ENCODE results near the gene LAMC1. TPM values are rescaled to one million over a fixed set of nuclear protein-coding genes. Genes with fewer than 3 reads are reported as not detected.

LAMC1 gene
- total RNA-seq, 1 donor from 2014 or later: 449 TPM

GRCh38 chr1:183094351-183094750, 71.1 kb downstream of the LAMC1 start:
- TF ChIP-seq CTCF (IDR thresholded peaks at IDR 0.05): no peak
- peak overlapping the region; percentile 73 for H3K27ac Mint-ChIP-seq (ENCODE audit: unreplicated experiment)
- peaks cover 2% of the 10 kb centered on the region for H3K36me3 Mint-ChIP-seq (ENCODE audit: low read depth)
- no peaks in the 10 kb centered on the region for H3K9me3 Mint-ChIP-seq (ENCODE audit: low read depth)
- peaks cover 52% of the 10 kb centered on the region for H3K4me1 Mint-ChIP-seq (ENCODE audit: low read depth)
- no peaks in the 10 kb centered on the region for H3K27me3 Mint-ChIP-seq (ENCODE audit: low read depth)
- DNase-seq (ENCODE audit: low spot score): no peak
- no peak overlapping the region for H3K4me3 Mint-ChIP-seq (ENCODE audit: unreplicated experiment)

- H3K27ac Mint-ChIP-seq (ENCODE audit: unreplicated experiment): peak overlapping the region; percentile 61
- no peak for TF ChIP-seq CTCF (IDR thresholded peaks at IDR 0.05)
- H3K27me3 Mint-ChIP-seq (ENCODE audit: low read depth): no peaks in the 10 kb centered on the region
- peaks cover 2% of the 10 kb centered on the region for H3K36me3 Mint-ChIP-seq (ENCODE audit: low read depth)
- no peak for DNase-seq (ENCODE audit: low spot score)
- H3K4me1 Mint-ChIP-seq (ENCODE audit: low read depth): peaks cover 36% of the 10 kb centered on the region
- no peak overlapping the region for H3K4me3 Mint-ChIP-seq (ENCODE audit: unreplicated experiment)
- no peaks in the 10 kb centered on the region for H3K9me3 Mint-ChIP-seq (ENCODE audit: low read depth)
Measured at GRCh38 chr1:183096351-183096750, 73.1 kb downstream of the LAMC1 start.

GRCh38 chr1:183096894-183097293, 73.7 kb downstream of the LAMC1 start:
- no peak for DNase-seq (ENCODE audit: low spot score)
- Mint-ChIP-seq H3K4me3 (ENCODE audit: unreplicated experiment) (no peak overlapping the region), H3K27ac (ENCODE audit: unreplicated experiment) (no peak overlapping the region), H3K27me3 (ENCODE audit: low read depth) (no peaks in the 10 kb centered on the region), H3K9me3 (ENCODE audit: low read depth) (no peaks in the 10 kb centered on the region), H3K4me1 (ENCODE audit: low read depth) (peaks cover 30% of the 10 kb centered on the region), H3K36me3 (ENCODE audit: low read depth) (peaks cover 2% of the 10 kb centered on the region)
- no peak for TF ChIP-seq CTCF (IDR thresholded peaks at IDR 0.05)

GRCh38 chr1:183097438-183098051, 74.3 kb downstream of the LAMC1 start:
- no peak for DNase-seq (ENCODE audit: low spot score)
- H3K4me3 Mint-ChIP-seq (ENCODE audit: unreplicated experiment): no peak overlapping the region
- H3K4me1 Mint-ChIP-seq (ENCODE audit: low read depth): peaks cover 24% of the 10 kb centered on the region
- H3K36me3 Mint-ChIP-seq (ENCODE audit: low read depth): peaks cover 2% of the 10 kb centered on the region
- no peaks in the 10 kb centered on the region for H3K27me3 Mint-ChIP-seq (ENCODE audit: low read depth)
- TF ChIP-seq CTCF (IDR thresholded peaks at IDR 0.05): no peak
- H3K9me3 Mint-ChIP-seq (ENCODE audit: low read depth): no peaks in the 10 kb centered on the region
- H3K27ac Mint-ChIP-seq (ENCODE audit: unreplicated experiment): no peak overlapping the region

- Mint-ChIP-seq H3K4me1 (ENCODE audit: low read depth) (peaks cover 16% of the 10 kb centered on the region), H3K4me3 (ENCODE audit: unreplicated experiment) (no peak overlapping the region), H3K36me3 (ENCODE audit: low read depth) (peaks cover 2% of the 10 kb centered on the region), H3K27me3 (ENCODE audit: low read depth) (no peaks in the 10 kb centered on the region), H3K9me3 (ENCODE audit: low read depth) (no peaks in the 10 kb centered on the region), H3K27ac (ENCODE audit: unreplicated experiment) (no peak overlapping the region)
- no peak for DNase-seq (ENCODE audit: low spot score)
- TF ChIP-seq CTCF (IDR thresholded peaks at IDR 0.05): no peak
Measured at GRCh38 chr1:183098317-183098716, 75.1 kb downstream of the LAMC1 start.

Data from chondrocyte (in vitro differentiated cells).